Measurements from ENCODE around the gene PCLO. TPM values are rescaled to one million over a fixed set of nuclear protein-coding genes. Genes with fewer than 3 reads are reported as not detected.

Gene PCLO
- total RNA-seq, 1 experiment from 2014 or later: 2.3 TPM

- no peaks in the 10 kb centered on the region for H3K4me1 Mint-ChIP-seq (ENCODE audit: insufficient read depth, unreplicated experiment)
- ChIA-PET POLR2A (no interaction called here), CTCF (interaction anchor here (0.6 to 1.2 kb wide), 8 partner anchors 10 to 1977 kb away, joined by 3 to 4 read pairs (median 3); no protein-coding TSS in a partner anchor)
- no peak overlapping the region for H3K4me3 Mint-ChIP-seq (ENCODE audit: unreplicated experiment)
- no TSS peak for BruUV-seq (replicated peaks)
- H3K27ac Mint-ChIP-seq (ENCODE audit: low read depth, unreplicated experiment): no peak overlapping the region
- peaks cover 35% of the 10 kb centered on the region for H3K27me3 Mint-ChIP-seq (ENCODE audit: insufficient read depth, unreplicated experiment)
- no peak for TF ChIP-seq CTCF (IDR thresholded peaks at IDR 0.05; ENCODE audit: unreplicated experiment)
- H3K9me3 Mint-ChIP-seq (ENCODE audit: unreplicated experiment): no peaks in the 10 kb centered on the region
- no peaks in the 10 kb centered on the region for H3K36me3 Mint-ChIP-seq (ENCODE audit: insufficient read depth, unreplicated experiment)
- intact Hi-C loops (cut with micrococcal nuclease): loop anchor here (10.0 kb wide), 1 partner anchor 239 kb away; no protein-coding TSS in a partner anchor
- DNase-seq (ENCODE audit: unreplicated experiment): no peak
Measured at GRCh38 chr7:82723411-82723810, 439.3 kb downstream of the PCLO start.

- no peaks in the 10 kb centered on the region for H3K4me1 Mint-ChIP-seq (ENCODE audit: insufficient read depth, unreplicated experiment)
- no peaks in the 10 kb centered on the region for H3K9me3 Mint-ChIP-seq (ENCODE audit: unreplicated experiment)
- peaks cover 35% of the 10 kb centered on the region for H3K27me3 Mint-ChIP-seq (ENCODE audit: insufficient read depth, unreplicated experiment)
- ChIA-PET POLR2A (no interaction called here), CTCF (interaction anchor here (0.7 to 1.2 kb wide), 5 partner anchors 117 to 679 kb away, joined by 3 read pairs; no protein-coding TSS in a partner anchor)
- H3K27ac Mint-ChIP-seq (ENCODE audit: low read depth, unreplicated experiment): no peak overlapping the region
- H3K4me3 Mint-ChIP-seq (ENCODE audit: unreplicated experiment): no peak overlapping the region
- H3K36me3 Mint-ChIP-seq (ENCODE audit: insufficient read depth, unreplicated experiment): no peaks in the 10 kb centered on the region
- intact Hi-C loops (cut with micrococcal nuclease): loop anchor here (10.0 kb wide), 1 partner anchor 238 kb away; no protein-coding TSS in a partner anchor
- no peak for TF ChIP-seq CTCF (IDR thresholded peaks at IDR 0.05; ENCODE audit: unreplicated experiment)
- DNase-seq (ENCODE audit: unreplicated experiment): no peak
- no TSS peak for BruUV-seq (replicated peaks)
Measured at GRCh38 chr7:82722946-82723345, 439.7 kb downstream of the PCLO start.

DNA sequence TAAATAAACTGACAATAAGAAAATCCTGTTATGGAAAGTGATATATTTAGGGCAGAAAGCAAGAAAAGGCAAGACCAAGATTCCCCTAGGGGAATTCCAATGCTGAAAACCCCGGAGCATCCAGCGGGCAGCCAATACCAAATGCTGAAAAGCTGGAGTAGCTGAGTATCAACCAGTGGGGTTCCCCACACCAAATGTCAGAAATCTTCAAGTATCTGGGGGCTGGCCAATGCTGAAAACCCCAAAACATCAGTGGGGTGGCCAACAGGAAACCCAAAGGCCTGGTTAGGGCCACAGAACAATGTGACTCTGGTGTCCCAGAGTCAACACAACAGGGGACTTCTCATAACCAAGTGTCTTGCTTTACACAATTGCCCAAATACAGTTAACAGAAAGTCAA is 447.3 kb downstream of the PCLO start:
- Mint-ChIP-seq H3K4me1 (ENCODE audit: insufficient read depth, unreplicated experiment) (no peaks in the 10 kb centered on the region), H3K9me3 (ENCODE audit: unreplicated experiment) (no peaks in the 10 kb centered on the region), H3K27ac (ENCODE audit: low read depth, unreplicated experiment) (no peak overlapping the region), H3K4me3 (ENCODE audit: unreplicated experiment) (no peak overlapping the region), H3K36me3 (ENCODE audit: insufficient read depth, unreplicated experiment) (no peaks in the 10 kb centered on the region), H3K27me3 (ENCODE audit: insufficient read depth, unreplicated experiment) (no peaks in the 10 kb centered on the region)
- no TSS peak for BruUV-seq (replicated peaks)
- ChIA-PET CTCF (no interaction called here), POLR2A (no interaction called here)
- intact Hi-C loops (cut with micrococcal nuclease): no loop called here
- no peak for DNase-seq (ENCODE audit: unreplicated experiment)
- TF ChIP-seq CTCF (IDR thresholded peaks at IDR 0.05; ENCODE audit: unreplicated experiment): no peak

DNA sequence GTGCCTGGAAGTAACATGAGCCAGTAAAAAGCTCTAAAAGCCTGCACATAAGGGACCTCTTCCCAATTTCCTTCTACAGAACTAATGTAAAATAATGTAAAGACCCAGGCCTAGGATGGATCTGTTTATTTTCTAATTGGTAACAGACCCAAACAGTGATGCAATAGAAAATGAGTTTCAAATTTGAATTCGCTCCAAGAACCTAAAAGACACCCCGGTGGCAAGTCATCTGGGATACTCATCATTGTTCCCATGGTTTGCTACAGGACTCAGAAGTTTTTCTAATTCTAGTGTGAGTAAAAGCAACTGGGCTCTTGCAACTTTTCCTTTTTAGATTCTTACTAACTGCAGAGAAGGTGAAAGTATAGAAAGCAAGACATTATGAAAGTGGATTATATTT is 447.8 kb downstream of the PCLO start:
- CTCF ChIA-PET: no interaction called here

More for the DNA sequence above, 447.8 kb downstream of the PCLO start:
- H3K36me3 Mint-ChIP-seq (ENCODE audit: insufficient read depth, unreplicated experiment): no peaks in the 10 kb centered on the region
- no peak for TF ChIP-seq CTCF (IDR thresholded peaks at IDR 0.05; ENCODE audit: unreplicated experiment)
- BruUV-seq (replicated peaks): no TSS peak
- no peak overlapping the region for H3K27ac Mint-ChIP-seq (ENCODE audit: low read depth, unreplicated experiment)
- no peak for DNase-seq (ENCODE audit: unreplicated experiment)
- POLR2A ChIA-PET: no interaction called here
- H3K4me3 Mint-ChIP-seq (ENCODE audit: unreplicated experiment): no peak overlapping the region
- H3K4me1 Mint-ChIP-seq (ENCODE audit: insufficient read depth, unreplicated experiment): no peaks in the 10 kb centered on the region
- no peaks in the 10 kb centered on the region for H3K27me3 Mint-ChIP-seq (ENCODE audit: insufficient read depth, unreplicated experiment)
- no peaks in the 10 kb centered on the region for H3K9me3 Mint-ChIP-seq (ENCODE audit: unreplicated experiment)
- intact Hi-C loops (cut with micrococcal nuclease): no loop called here

Measured in MCF 10A (cell line).